ENCODE results near the gene NOS2.
"Not testable (repeated sequence)": the region's sequence is repeated elsewhere in the genome, so short reads cannot be mapped to it uniquely, and the experiment has no call there.

The NOS2 gene

DNA sequence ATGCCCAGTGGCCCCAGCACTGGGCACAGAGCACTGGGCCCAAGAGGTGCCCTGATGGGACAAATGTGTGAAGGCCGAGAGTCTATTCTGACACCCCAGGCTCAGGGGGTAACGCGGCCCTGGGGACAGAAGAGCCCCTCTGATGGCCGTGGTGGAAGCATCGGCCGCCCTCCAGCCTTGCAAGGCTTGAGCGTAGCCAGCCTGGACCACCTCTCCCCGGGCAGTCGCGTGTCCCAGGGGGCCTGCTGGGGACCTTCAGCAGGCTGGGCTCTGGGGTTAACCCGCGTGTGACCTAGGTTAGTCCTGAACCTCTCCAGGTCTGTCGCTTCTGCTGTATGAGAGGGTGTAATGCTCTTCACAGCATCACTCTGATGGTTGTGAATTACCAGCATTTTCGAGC lies 40.8 kb downstream of the NOS2 start:
- TF ChIP-seq, protein P1, sequence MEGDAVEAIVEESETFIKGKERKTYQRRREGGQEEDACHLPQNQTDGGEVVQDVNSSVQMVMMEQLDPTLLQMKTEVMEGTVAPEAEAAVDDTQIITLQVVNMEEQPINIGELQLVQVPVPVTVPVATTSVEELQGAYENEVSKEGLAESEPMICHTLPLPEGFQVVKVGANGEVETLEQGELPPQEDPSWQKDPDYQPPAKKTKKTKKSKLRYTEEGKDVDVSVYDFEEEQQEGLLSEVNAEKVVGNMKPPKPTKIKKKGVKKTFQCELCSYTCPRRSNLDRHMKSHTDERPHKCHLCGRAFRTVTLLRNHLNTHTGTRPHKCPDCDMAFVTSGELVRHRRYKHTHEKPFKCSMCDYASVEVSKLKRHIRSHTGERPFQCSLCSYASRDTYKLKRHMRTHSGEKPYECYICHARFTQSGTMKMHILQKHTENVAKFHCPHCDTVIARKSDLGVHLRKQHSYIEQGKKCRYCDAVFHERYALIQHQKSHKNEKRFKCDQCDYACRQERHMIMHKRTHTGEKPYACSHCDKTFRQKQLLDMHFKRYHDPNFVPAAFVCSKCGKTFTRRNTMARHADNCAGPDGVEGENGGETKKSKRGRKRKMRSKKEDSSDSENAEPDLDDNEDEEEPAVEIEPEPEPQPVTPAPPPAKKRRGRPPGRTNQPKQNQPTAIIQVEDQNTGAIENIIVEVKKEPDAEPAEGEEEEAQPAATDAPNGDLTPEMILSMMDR (IDR thresholded peaks at IDR 0.05; ENCODE audit: low read depth, low read length, missing control alignments) = no peak
- DNase-seq (ENCODE audit: extremely low read depth, low read depth) = no peak
- H3K4me3 ChIP-seq (replicated peaks; ENCODE audit: low read depth, low read length) = no peak overlapping the region

DNA sequence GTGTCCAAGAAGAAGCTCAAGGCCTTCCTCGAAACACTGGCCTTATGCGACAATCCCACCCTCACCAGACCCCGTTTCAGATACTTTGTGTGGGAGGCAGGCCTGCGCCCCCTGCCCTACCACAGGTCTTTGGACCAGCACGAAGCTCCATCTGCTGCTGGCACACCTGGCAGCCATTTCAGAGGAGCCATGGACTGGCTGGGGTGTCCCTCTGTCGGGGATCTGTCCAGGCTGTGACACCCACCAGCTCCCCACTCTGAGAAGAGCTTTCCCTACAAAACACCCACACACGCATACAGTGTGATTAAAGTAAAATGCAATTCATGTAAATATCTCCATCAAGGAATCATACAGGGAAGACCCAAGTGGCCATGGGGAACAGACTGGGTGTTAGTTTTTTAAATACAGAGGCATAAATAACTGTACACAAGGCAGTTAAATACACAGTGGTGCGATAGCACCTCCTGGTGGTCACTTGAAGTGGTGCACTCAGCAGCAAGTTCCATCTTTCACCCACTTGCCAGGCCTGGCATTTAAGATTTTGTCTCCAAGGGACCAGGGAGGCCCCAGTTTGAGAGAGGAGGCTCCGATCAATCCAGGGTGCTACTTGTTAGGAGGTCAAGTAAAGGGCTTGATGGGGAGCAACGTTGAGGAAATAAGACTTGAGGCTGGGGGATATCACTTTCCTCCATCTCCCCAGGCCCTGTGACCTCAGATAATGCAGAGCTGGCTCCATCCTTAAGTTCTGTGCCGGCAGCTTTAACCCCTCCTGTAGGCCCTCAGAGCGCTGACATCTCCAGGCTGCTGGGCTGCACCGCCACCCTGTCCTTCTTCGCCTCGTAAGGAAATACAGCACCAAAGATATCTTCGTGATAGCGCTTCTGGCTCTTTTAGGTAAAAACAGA lies 43.6 kb downstream of the NOS2 start:
- no peak overlapping the region for H3K4me3 ChIP-seq (replicated peaks; ENCODE audit: low read depth, low read length)
- no peak for DNase-seq (ENCODE audit: extremely low read depth, low read depth)
- TF ChIP-seq, protein P1 (IDR thresholded peaks at IDR 0.05; ENCODE audit: low read depth, low read length, missing control alignments) = peak; percentile 85

DNA sequence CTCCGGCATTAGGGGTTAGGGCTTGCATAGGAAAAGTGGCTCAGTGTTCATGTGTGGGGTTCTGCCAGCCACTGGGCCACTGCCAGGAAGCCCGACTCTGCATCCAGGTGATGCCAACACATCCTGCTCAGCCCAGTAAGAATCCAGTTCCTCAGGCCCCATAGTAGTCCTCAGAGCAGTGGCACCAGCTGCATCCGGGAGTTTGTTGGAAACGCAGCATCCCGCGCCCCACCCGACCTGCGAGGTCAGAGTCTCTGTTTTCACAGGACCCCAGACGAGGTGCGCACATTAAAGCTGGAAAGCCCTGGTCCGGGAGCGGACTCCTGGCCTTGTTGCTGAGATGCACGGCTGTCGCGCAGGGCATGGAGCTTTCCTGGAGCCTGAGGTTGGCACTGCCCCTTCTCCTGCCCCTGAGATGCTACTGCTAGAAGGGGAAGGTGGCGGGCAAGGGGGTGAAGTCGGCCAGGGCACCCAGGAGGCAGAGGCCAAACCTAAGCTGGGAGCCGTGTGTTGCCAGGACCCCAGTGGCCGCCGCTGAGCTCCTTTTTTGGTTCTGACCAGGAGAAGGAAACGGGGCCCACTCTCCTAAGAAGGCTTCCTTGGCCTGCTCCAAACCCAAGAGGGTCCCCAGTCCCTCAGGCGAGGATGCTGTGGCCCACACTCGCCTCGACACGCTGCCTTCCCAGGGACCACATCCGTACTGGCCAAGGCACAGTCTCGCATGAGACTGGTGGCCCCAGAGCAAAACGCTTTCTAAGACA lies 44.4 kb downstream of the NOS2 start:
- no peak for DNase-seq (ENCODE audit: extremely low read depth, low read depth)
- TF ChIP-seq, protein P1 (IDR thresholded peaks at IDR 0.05; ENCODE audit: low read depth, low read length, missing control alignments) = no peak
- H3K4me3 ChIP-seq (replicated peaks; ENCODE audit: low read depth, low read length) = no peak overlapping the region

DNA sequence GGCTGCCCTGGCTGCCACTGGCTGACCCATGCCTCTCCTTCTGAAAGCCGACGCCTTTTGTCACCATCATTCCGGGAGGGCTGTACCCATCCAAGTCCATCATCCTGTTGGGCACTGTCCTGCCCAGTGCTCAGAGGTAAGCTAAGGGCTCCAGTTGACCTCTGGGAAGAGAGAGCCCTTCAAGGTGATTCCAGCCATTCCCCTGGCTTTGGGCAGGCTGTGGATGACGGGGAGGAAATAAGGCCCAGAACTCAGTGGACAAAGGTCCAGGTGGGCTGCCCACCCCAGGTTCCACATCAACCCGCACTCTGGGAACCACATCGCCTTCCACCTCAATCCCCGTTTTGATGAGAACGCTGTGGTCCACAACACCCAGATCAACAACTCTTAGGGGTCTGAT lies 45.8 kb downstream of the NOS2 start:
- no peak for DNase-seq (ENCODE audit: extremely low read depth, low read depth)
- TF ChIP-seq, protein P1 (IDR thresholded peaks at IDR 0.05; ENCODE audit: low read depth, low read length, missing control alignments) = no peak
- H3K4me3 ChIP-seq (replicated peaks; ENCODE audit: low read depth, low read length) = no peak overlapping the region

DNA sequence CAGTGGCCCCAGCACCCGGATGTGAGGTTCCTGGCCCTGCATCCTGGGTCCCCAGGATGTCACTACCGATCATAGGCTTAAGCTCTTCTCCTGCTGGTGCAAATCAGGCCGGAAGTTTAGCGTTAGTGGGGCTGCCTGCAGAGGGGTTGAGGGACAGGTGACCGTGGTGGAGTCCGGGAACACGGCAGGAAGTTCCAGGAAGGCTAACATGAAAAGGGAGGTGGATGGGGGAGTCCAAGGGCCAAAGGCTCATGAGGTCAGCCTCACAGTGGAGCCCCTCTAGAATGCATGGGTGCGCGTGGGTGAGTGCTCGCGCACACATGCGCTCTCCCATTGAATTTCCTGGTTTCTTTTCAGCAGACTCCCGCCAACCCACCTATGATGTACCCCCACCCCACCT lies 46.6 kb downstream of the NOS2 start:
- not testable (repeated sequence) for DNase-seq (ENCODE audit: extremely low read depth, low read depth); H3K4me3 ChIP-seq (replicated peaks; ENCODE audit: low read depth, low read length)

DNA sequence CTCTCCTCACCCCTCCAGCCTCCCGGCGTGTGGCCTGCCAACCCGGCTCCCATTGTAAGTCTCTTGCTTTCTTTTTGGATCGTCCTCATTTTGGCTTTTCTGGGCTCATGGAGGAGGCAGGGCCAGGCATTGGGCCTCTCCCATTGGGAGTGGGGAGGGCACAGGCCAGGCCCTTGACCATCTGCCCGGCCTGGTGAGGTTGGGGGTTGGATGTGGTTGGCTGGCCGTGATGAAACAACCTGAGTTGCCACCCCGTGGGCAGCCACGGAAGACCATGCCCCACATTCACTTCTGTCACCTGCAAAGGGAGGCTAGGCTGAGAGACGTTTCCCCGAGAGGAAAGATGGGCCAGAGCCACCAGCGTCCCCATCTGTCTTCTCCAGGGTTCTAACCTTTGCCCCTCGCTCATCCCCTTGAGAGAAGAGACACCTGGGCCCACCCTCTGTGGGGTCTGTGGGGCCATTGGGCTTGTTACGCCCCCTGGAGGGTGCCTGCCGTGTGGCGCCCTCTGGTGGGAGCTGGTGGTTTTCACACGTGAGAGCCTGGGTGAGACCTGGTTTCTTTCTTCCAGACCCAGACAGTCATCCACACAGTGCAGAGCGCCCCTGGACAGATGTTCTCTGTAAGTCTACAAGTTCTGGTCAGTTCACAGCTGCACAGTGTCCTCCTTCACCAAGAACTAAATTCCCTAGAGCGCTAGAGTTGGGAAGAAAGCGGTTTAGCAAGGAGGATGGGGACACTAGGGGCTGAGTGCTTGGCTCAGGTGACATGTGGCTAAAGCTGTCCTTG lies 47.3 kb downstream of the NOS2 start:
- not testable (repeated sequence) for DNase-seq (ENCODE audit: extremely low read depth, low read depth); H3K4me3 ChIP-seq (replicated peaks; ENCODE audit: low read depth, low read length)

DNA sequence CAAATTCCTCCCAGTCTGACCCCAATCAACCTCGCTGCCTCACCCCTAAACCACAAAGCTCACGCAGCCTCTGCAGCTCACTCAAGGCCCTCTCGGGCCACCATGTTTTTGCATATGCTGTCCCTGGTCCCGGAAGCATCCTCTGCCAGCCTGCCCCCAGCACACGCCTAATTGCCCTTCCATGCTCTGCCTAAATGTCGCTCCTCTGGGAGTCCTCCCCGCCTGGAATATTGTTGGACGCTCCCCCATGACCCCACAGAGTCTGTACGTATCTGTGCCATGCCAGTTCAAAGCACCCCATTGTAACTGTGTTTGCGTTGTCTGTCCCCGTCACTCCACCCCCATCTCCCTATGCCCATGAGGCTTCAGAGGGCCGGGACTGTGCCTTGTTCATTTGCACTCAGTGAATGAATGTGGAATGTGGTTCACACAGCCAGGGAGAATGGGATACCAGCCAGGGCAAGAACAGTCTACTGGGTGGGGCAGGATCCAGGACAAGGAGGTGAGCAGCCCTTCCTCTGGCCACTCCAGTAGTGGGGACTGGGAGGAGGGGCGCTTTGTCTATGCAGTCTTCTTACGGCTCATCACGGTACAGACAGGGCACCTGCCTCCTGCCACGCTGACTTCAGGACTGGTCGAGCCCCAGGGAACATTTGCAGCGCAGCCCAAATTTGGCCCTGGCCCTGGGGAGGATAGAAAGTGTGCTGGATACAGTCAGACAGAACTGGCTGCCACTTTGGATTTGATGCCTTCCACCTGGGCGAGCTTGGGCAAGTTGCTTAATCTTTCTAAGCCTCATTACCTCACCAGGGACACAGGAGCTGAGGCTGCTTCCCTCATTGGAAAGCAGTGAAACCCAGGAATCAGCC lies 48.5 kb downstream of the NOS2 start:
- no peak for DNase-seq (ENCODE audit: extremely low read depth, low read depth)
- TF ChIP-seq, protein P1 (IDR thresholded peaks at IDR 0.05; ENCODE audit: low read depth, low read length, missing control alignments) = no peak

More for the DNA sequence above, 48.5 kb downstream of the NOS2 start:
- no peak overlapping the region for H3K4me3 ChIP-seq (replicated peaks; ENCODE audit: low read depth, low read length)

All from HFF-Myc (cell line).